HuH-7.5 (cell line): ENCODE measurements around the gene PHLDA3.
"Not testable (repeated sequence)": the region's sequence is repeated elsewhere in the genome, so short reads cannot be mapped to it uniquely, and the experiment has no call there.

Experiments used
- DNase-seq: peaks from one replicate; pipeline ENCODE4 v3.0.0; 2011; ENCODE audit warnings: low spot score

The PHLDA3 gene

GRCh38 chr1:201486187-201486586 is 17.2 kb upstream of the PHLDA3 start:
- DNase-seq, result no peak

GRCh38 chr1:201485184-201485774 is 16.3 kb upstream of the PHLDA3 start:
- DNase-seq, result no peak

- no peak for DNase-seq
Observed at GRCh38 chr1:201483373-201483949, 14.5 kb upstream of the PHLDA3 start.

GRCh38 chr1:201482755-201483154 is 13.8 kb upstream of the PHLDA3 start:
- DNase-seq, result no peak

GRCh38 chr1:201481761-201482493 is 12.9 kb upstream of the PHLDA3 start:
- peak; percentile 89 for DNase-seq

- no peak for DNase-seq
Observed at GRCh38 chr1:201481004-201481380, 12.0 kb upstream of the PHLDA3 start.

- peak; percentile 82 for DNase-seq
Observed at GRCh38 chr1:201480231-201481003, 11.4 kb upstream of the PHLDA3 start.

GRCh38 chr1:201479201-201479730 is 10.3 kb upstream of the PHLDA3 start:
- no peak for DNase-seq

- DNase-seq, result not testable (repeated sequence)
Observed at GRCh38 chr1:201478666-201479065, 9.7 kb upstream of the PHLDA3 start.

GRCh38 chr1:201476670-201477344 is 7.8 kb upstream of the PHLDA3 start:
- DNase-seq, result no peak

GRCh38 chr1:201475915-201476669 is 7.1 kb upstream of the PHLDA3 start:
- DNase-seq, result no peak

GRCh38 chr1:201475130-201475529 is 6.1 kb upstream of the PHLDA3 start:
- no peak for DNase-seq

GRCh38 chr1:201473296-201473695 is 4.3 kb upstream of the PHLDA3 start:
- no peak for DNase-seq

GRCh38 chr1:201472321-201472720 is 3.3 kb upstream of the PHLDA3 start:
- DNase-seq, result not testable (repeated sequence)

- DNase-seq, result no peak
Observed at GRCh38 chr1:201471772-201472171, 2.8 kb upstream of the PHLDA3 start.

- no peak for DNase-seq
Observed at GRCh38 chr1:201470581-201470980, 1.6 kb upstream of the PHLDA3 start.

GRCh38 chr1:201469645-201470074 is 672 bp upstream of the PHLDA3 start:
- DNase-seq, result no peak

- DNase-seq, result no peak
Observed at GRCh38 chr1:201468501-201468843, 516 bp downstream of the PHLDA3 start.

GRCh38 chr1:201466492-201466891 is 2.5 kb downstream of the PHLDA3 start:
- DNase-seq, result no peak

GRCh38 chr1:201465698-201466290 is 3.2 kb downstream of the PHLDA3 start:
- no peak for DNase-seq

GRCh38 chr1:201463071-201463552 is 5.9 kb downstream of the PHLDA3 start:
- no peak for DNase-seq
